Measurements from ENCODE around the gene STK24. TPM values are rescaled to one million over a fixed set of nuclear protein-coding genes. Genes with fewer than 3 reads are reported as not detected.
A peak's percentile ranks its signal among the peaks of the same experiment; 100 is the strongest.

Gene STK24
- total RNA-seq, 1 donor from 2014 or later, result 88.4 TPM

DNA sequence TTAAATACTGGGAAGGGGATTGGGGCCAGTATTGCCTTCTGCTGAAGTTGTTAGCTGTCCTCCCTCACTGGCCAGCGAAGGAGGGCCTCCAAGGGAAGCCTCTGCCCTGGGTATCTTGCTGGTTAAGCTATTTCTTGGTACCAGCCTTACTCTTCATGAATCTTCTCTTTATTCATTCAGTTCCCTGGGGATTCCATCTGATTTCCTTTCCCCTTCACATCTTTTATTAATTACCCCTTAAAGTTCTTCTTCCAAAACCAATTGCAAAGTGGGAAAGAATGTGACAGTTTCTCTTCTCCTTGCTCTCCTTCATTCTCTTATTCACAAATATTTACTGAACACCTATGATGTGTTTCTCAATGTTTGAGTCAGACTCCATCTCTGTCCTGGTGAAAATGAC is 36.7 kb upstream of the STK24 start:
- TF ChIP-seq, protein P1, sequence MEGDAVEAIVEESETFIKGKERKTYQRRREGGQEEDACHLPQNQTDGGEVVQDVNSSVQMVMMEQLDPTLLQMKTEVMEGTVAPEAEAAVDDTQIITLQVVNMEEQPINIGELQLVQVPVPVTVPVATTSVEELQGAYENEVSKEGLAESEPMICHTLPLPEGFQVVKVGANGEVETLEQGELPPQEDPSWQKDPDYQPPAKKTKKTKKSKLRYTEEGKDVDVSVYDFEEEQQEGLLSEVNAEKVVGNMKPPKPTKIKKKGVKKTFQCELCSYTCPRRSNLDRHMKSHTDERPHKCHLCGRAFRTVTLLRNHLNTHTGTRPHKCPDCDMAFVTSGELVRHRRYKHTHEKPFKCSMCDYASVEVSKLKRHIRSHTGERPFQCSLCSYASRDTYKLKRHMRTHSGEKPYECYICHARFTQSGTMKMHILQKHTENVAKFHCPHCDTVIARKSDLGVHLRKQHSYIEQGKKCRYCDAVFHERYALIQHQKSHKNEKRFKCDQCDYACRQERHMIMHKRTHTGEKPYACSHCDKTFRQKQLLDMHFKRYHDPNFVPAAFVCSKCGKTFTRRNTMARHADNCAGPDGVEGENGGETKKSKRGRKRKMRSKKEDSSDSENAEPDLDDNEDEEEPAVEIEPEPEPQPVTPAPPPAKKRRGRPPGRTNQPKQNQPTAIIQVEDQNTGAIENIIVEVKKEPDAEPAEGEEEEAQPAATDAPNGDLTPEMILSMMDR (IDR thresholded peaks at IDR 0.05; ENCODE audit: unreplicated experiment), result no peak
- Mint-ChIP-seq H3K27me3 (ENCODE audit: low read depth) (peaks cover 3% of the 10 kb centered on the region), H3K27ac (no peak overlapping the region), H3K4me1 (no peaks in the 10 kb centered on the region), H3K4me3 (no peak overlapping the region), H3K36me3 (no peaks in the 10 kb centered on the region), H3K9me3 (no peaks in the 10 kb centered on the region)
- DNase-seq (ENCODE audit: low spot score in 2 of 2, unreplicated experiment in 2 of 2), result no peak

DNA sequence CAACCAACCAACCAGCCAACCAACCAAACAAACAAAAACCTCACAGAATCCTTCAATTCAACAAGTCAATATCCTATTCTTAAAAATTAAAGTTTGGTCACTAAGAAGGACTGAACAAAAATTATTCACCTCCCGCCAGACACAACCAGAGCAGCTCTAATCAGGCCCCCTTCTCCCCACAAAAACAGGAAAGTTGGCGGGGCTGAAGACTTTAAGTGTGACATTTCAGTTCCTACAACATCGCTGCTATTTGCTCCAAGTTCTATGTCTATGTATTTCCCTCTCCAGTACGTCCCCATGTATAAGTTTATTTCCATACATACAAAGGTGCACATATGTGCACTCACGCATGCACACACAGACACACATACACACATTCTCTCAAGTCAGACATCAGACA is 32.8 kb upstream of the STK24 start:
- Mint-ChIP-seq H3K4me1 (peaks cover 3% of the 10 kb centered on the region), H3K9me3 (no peaks in the 10 kb centered on the region), H3K27ac (no peak overlapping the region), H3K4me3 (no peak overlapping the region), H3K27me3 (ENCODE audit: low read depth) (peaks cover 3% of the 10 kb centered on the region), H3K36me3 (no peaks in the 10 kb centered on the region)
- TF ChIP-seq, protein P1 (IDR thresholded peaks at IDR 0.05; ENCODE audit: unreplicated experiment), result no peak
- DNase-seq (ENCODE audit: low spot score in 2 of 2, unreplicated experiment in 2 of 2), result no peak

DNA sequence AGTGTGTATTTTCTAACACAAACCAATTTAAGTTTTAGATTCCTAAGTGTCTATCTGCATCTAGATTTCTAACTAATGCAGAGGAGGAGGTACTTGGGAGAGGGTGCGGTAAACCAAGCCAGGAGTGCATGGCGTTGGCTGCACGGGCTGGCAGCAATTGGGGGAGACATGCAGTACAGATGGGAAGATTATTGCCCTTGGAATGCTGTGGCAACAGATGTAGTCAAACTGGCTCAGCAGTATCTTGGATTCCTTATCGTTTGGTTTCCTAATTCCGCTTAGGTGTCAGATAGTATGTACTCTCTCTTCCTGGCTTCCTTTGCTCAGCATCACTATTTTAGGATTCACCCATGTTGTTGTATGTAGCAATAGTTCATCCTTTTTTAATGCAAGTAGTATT is 29.4 kb upstream of the STK24 start:
- H3K4me1 Mint-ChIP-seq, result peaks cover 3% of the 10 kb centered on the region
- H3K27me3 Mint-ChIP-seq (ENCODE audit: low read depth), result no peaks in the 10 kb centered on the region
- H3K36me3 Mint-ChIP-seq, result no peaks in the 10 kb centered on the region
- no peak for DNase-seq (ENCODE audit: low spot score in 2 of 2, unreplicated experiment in 2 of 2)
- no peaks in the 10 kb centered on the region for H3K9me3 Mint-ChIP-seq
- no peak overlapping the region for H3K4me3 Mint-ChIP-seq
- no peak overlapping the region for H3K27ac Mint-ChIP-seq
- TF ChIP-seq, protein P1 (IDR thresholded peaks at IDR 0.05; ENCODE audit: unreplicated experiment), result no peak

DNA sequence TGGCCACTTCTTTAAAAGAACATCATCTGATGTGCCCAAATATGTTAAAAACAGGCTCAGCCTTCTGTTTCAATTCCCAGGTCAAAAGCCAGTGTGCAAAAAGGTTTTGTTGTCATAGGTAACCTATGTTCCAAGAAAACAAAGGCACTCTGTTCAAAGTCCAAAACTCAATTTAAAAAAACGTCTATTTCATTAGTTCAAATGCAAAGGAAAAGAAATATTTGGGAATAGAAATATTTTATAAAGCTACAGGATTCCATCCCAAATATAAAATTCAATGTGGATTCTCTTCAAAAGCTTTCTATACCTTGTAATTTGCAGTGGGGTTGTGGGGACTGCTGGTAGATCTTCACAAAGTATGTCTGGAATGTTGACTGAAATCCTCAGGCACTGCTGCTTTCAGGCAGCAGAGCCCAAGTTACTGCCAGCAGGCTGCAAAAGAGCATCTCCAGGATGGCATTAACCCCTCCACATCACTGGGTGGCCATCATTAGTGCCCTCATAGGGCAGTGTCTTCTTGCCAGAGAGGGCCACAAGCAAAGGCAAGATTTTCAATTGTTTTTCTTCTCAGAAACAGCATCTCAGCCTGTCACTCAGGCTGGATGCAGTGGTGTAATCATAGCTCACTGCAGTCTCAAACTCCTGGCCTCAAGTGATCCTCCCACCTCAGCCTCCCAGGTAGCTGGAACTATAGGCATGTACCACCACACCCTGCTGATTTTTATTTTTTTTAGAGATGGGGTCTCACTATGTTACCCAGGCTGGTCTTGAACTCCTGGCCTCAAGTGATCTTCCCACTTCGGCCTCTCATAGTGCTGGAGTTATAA is 22.8 kb upstream of the STK24 start:
- no peak for DNase-seq (ENCODE audit: low spot score in 2 of 2, unreplicated experiment in 2 of 2)
- TF ChIP-seq, protein P1 (IDR thresholded peaks at IDR 0.05; ENCODE audit: unreplicated experiment), result no peak
- Mint-ChIP-seq H3K4me3 (no peak overlapping the region), H3K4me1 (peaks cover 10% of the 10 kb centered on the region), H3K36me3 (no peaks in the 10 kb centered on the region), H3K27me3 (ENCODE audit: low read depth) (no peaks in the 10 kb centered on the region), H3K9me3 (no peaks in the 10 kb centered on the region), H3K27ac (peak overlapping the region; percentile 92)

DNA sequence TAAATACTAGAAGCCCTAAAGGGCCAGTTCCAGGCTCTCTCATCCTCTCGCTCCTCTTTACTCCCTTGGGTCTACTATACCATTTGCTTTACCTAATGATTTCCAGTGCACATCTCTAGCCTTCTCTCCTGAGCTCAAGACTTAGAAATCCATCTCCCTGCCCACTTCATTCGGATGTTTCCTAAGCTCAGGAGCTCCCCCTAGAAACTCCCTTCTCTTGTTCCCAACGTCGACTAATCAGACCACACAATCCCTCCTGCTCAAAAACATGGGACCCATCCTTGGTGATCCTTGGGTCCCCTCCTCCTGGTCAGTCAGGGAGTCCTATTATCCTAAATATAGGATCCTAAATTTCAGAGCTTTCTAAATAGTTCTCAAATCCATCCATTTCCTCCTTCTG is 21.1 kb upstream of the STK24 start:
- TF ChIP-seq, protein P1 (IDR thresholded peaks at IDR 0.05; ENCODE audit: unreplicated experiment), result no peak
- H3K36me3 Mint-ChIP-seq, result no peaks in the 10 kb centered on the region
- H3K4me1 Mint-ChIP-seq, result peaks cover 10% of the 10 kb centered on the region
- DNase-seq (ENCODE audit: low spot score in 2 of 2, unreplicated experiment in 2 of 2), result no peak
- no peak overlapping the region for H3K4me3 Mint-ChIP-seq
- H3K27ac Mint-ChIP-seq, result no peak overlapping the region
- H3K9me3 Mint-ChIP-seq, result no peaks in the 10 kb centered on the region
- no peaks in the 10 kb centered on the region for H3K27me3 Mint-ChIP-seq (ENCODE audit: low read depth)

All from mesothelial cell of epicardium (in vitro differentiated cells).